ENCODE data around the gene LPP. TPM values are rescaled to one million over a fixed set of nuclear protein-coding genes. Genes with fewer than 3 reads are reported as not detected.

LPP gene
- total RNA-seq, 4 donors from 2014 or later, result 183 to 293 (median 242) TPM

DNA sequence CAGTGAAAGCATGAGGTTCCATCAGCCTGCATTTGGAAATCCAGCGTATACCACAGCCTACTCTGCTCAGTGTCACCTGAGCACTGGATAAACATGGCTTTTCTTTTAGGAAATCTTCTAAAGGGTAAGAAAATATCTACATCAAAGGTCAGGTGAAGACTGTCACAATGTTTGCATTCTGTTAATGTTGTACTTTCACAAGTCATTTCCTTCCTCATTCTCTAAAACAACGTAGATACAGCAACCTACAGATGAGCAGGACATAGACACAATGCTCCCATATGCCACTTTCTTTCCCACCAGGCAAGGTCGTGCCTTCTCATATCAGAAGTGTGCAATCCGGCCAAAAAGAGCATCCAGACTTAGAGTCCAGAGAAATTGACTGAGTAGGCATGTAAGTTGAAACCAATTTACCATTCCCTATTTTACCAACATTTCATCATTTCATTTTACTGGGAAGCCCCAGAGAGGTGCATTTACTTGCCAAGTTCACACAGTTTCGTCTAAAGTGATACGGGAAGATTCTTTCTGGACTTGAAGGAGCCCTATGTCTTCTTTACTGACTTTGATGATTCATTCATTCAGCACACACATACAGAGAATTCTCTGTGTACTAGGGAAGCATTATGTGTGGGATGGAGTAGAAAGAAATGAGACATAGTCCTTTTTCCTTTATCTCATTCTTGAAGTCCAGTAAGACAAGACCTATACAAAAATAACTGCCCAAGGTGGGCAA, 30.6 kb upstream of the LPP start:
- no peak for DNase-seq (ENCODE audit: low spot score in 2 of 2)
- Histone ChIP-seq H3K27me3 (no peaks in the 10 kb centered on the region), H3K36me3 (no peaks in the 10 kb centered on the region), H3K27ac (peak overlapping the region in 1 of 4 donors; percentile 52), H3K4me3 (no peak overlapping the region), H3K9me3 (no peaks in the 10 kb centered on the region), H3K4me1 (peaks cover 0 to 3% (median 0%) of the 10 kb centered on the region in 4 donors)
- WGBS, 2 donors, result 67 to 72% methylated on average over 6 of the region's 6 CpGs
- TF ChIP-seq POLR2A (IDR thresholded peaks at IDR 0.05) (no peak), EP300 (IDR thresholded peaks at IDR 0.05) (no peak)
- TF ChIP-seq, protein P1, sequence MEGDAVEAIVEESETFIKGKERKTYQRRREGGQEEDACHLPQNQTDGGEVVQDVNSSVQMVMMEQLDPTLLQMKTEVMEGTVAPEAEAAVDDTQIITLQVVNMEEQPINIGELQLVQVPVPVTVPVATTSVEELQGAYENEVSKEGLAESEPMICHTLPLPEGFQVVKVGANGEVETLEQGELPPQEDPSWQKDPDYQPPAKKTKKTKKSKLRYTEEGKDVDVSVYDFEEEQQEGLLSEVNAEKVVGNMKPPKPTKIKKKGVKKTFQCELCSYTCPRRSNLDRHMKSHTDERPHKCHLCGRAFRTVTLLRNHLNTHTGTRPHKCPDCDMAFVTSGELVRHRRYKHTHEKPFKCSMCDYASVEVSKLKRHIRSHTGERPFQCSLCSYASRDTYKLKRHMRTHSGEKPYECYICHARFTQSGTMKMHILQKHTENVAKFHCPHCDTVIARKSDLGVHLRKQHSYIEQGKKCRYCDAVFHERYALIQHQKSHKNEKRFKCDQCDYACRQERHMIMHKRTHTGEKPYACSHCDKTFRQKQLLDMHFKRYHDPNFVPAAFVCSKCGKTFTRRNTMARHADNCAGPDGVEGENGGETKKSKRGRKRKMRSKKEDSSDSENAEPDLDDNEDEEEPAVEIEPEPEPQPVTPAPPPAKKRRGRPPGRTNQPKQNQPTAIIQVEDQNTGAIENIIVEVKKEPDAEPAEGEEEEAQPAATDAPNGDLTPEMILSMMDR (IDR thresholded peaks at IDR 0.05), result no peak

DNA sequence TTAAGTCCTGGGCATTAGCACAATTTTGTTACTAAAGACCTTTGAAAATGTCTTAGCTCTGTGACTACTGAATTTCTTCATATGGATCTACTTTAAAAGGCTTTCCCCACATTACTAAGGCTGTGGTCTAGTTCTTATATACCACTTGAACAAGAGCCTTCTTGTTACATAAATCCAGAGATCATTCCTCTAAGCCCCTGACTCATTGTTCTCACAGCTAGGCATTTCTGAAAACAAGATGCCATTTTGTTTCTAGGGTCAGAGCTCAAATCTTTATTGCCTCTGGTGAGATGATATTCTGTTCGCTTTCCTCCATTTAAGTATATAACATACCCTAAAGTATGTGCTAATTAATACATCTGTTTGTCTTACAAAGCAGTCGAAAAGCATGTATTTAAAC, 29.8 kb upstream of the LPP start:
- peak overlapping the region in 2 of 4 donors; percentile 0 to 52 for H3K27ac ChIP-seq
- no peaks in the 10 kb centered on the region for H3K27me3 ChIP-seq
- peaks cover 0 to 3% (median 0%) of the 10 kb centered on the region in 4 donors for H3K4me1 ChIP-seq
- no peak overlapping the region for H3K4me3 ChIP-seq
- H3K9me3 ChIP-seq, result no peaks in the 10 kb centered on the region
- TF ChIP-seq POLR2A (IDR thresholded peaks at IDR 0.05) (no peak), EP300 (IDR thresholded peaks at IDR 0.05) (no peak)
- TF ChIP-seq, protein P1 (IDR thresholded peaks at IDR 0.05), result no peak
- no peaks in the 10 kb centered on the region for H3K36me3 ChIP-seq
- no peak for DNase-seq (ENCODE audit: low spot score in 2 of 2)
- 57 to 63% methylated on average over 2 of the region's 2 CpGs for WGBS, 2 donors

DNA sequence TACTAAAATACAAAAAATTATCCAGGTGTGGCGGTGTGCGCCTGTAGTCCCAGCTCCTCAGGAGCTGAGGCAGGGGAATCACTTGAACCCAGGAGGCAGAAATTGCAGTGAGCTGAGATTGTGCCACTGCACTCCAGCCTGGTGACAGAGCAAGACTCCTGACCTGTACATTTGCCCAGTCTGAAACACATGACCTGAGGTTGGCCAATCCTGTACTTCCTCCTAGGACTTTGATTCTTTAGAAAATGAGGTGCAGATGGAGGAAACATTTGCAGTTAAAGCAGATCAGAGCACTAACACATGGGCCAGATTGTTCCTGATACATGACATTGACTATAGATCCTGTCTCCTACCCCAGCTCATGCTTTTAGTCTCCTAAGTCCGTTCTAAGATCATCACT, 28.9 kb upstream of the LPP start:
- H3K4me3 ChIP-seq, result no peak overlapping the region

DNA sequence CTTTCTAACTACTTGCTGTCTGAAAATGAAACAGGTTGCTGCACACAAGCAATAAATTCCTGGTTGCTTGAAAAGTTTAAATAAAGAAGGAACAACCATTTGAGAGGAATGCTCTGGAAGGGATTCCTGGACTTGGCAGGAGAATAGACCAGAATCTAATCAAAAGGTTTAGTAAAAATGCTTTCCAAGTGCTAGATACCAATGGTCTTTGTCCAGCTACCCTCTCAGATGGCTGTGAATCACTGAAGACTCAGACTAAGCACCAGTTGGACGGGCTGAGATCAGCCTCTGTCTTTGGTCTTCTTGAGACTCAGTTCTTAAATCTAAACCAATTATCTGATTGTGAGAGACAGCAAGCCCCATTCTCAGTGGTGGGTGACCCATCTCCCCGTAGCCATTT, 27.7 kb upstream of the LPP start:
- H3K4me1 ChIP-seq, result peaks cover 0 to 3% (median 0%) of the 10 kb centered on the region in 4 donors
- H3K4me3 ChIP-seq, result no peak overlapping the region
- TF ChIP-seq, protein P1 (IDR thresholded peaks at IDR 0.05), result no peak
- TF ChIP-seq EP300 (IDR thresholded peaks at IDR 0.05), result no peak
- TF ChIP-seq POLR2A (IDR thresholded peaks at IDR 0.05), result no peak
- DNase-seq (ENCODE audit: low spot score in 2 of 2), result no peak
- no peaks in the 10 kb centered on the region for H3K27me3 ChIP-seq
- 92 to 98% methylated on average over 2 of the region's 2 CpGs for WGBS, 2 donors
- H3K36me3 ChIP-seq, result no peaks in the 10 kb centered on the region
- H3K27ac ChIP-seq, result no peak overlapping the region
- no peaks in the 10 kb centered on the region for H3K9me3 ChIP-seq

More for the DNA sequence above, 28.9 kb upstream of the LPP start:
- H3K36me3 ChIP-seq, result no peaks in the 10 kb centered on the region
- H3K27ac ChIP-seq, result no peak overlapping the region
- TF ChIP-seq EP300 (IDR thresholded peaks at IDR 0.05) (no peak), POLR2A (IDR thresholded peaks at IDR 0.05) (no peak)
- TF ChIP-seq, protein P1 (IDR thresholded peaks at IDR 0.05), result no peak
- H3K27me3 ChIP-seq, result no peaks in the 10 kb centered on the region
- 93 to 97% methylated on average over 3 of the region's 3 CpGs for WGBS, 2 donors
- no peak for DNase-seq (ENCODE audit: low spot score in 2 of 2)
- no peaks in the 10 kb centered on the region for H3K9me3 ChIP-seq
- peaks cover 0 to 3% (median 0%) of the 10 kb centered on the region in 4 donors for H3K4me1 ChIP-seq

DNA sequence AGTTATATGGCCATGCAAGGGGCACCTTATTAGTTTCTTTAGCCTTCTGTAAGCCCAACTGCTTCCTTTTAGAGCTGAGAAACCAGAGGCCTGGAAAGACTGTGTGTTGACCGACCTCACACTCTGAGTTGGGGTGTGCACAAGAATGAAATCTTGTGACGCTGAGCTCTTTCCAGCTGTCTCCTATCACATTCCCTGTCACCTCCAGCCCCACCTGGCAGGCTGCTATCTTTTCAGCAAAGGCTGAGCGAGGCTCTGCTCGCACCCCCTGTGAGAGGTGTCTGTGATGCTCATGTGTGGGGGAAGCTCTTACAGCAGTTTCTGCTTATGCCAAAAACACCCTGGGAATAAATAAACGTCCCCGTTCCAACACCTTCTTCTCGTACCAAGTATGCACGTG, 27.0 kb upstream of the LPP start:
- no peaks in the 10 kb centered on the region for H3K36me3 ChIP-seq
- WGBS, 2 donors, result 80 to 85% methylated on average over 8 of the region's 8 CpGs
- H3K27ac ChIP-seq, result no peak overlapping the region

More for the DNA sequence above, 27.0 kb upstream of the LPP start:
- H3K27me3 ChIP-seq, result no peaks in the 10 kb centered on the region
- no peak for DNase-seq (ENCODE audit: low spot score in 2 of 2)
- TF ChIP-seq, protein P1 (IDR thresholded peaks at IDR 0.05), result no peak
- TF ChIP-seq POLR2A (IDR thresholded peaks at IDR 0.05), result no peak
- TF ChIP-seq EP300 (IDR thresholded peaks at IDR 0.05), result no peak
- H3K9me3 ChIP-seq, result no peaks in the 10 kb centered on the region
- no peak overlapping the region for H3K4me3 ChIP-seq
- H3K4me1 ChIP-seq, result peaks cover 0 to 3% (median 0%) of the 10 kb centered on the region in 4 donors

Measured in tibial nerve (tissue), 4 donors.